GM21825 (cell line): ENCODE measurements around the gene SLC17A3.

Source experiments
- ATAC-seq: cut with Tn5 transposase; IDR thresholded peaks from one replicate; pipeline ENCODE4 v1.9.1; 2021; ENCODE audit warnings: mild to moderate bottlenecking, moderate library complexity; ENCODE audit not compliant: unreplicated experiment

Gene SLC17A3, protein sequence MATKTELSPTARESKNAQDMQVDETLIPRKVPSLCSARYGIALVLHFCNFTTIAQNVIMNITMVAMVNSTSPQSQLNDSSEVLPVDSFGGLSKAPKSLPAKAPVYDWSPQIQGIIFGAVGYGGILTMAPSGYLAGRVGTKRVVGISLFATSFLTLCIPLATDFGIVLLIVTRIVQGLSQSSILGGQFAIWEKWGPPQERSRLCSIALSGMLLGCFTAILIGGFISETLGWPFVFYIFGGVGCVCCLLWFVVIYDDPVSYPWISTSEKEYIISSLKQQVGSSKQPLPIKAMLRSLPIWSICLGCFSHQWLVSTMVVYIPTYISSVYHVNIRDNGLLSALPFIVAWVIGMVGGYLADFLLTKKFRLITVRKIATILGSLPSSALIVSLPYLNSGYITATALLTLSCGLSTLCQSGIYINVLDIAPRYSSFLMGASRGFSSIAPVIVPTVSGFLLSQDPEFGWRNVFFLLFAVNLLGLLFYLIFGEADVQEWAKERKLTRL

DNA sequence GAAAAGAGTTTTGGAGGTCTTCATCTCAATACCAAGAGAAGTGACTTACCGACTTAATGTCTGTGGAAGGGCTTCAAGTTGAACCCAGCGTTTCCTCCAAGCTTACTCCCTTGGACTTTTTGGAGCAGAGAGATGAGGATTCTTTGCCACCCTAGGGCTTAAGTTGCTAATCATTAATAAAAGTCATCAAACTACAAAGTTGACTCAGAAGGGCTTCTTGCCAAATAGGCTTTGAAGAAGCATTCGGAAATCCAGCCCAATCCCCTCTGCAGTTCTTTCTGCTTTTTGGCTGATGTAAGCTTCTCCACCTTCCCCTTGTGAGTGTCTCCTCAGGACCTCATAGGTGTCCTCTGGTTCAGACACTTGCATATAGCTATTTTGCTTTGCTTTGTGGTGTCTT is at the start of gene SLC17A3:
Gene SLC17A3 (minus strand): TSS at position 126 of the 400 bp plus-strand sequence. CDS start 5,856 bp downstream, outside the sequence.
- no peak for ATAC-seq

DNA sequence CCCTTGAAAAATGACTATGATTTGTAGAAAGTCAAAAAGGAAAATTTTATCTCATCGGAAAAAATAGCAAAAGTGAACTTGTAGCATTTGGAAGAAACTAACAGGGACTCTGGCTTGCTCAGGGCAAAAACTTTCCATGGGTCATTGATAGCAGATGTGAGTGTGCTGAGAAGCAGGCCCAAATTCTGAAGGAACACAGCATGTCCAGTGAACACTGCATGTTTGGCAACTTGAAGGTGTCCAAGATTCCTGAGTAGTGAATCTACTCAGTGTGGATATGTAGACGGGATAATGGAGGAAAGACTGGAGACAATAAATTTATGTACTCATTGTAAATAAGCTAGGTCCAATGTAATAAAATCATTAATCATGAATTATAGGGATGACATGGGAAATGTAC is 48.3 kb upstream of the SLC17A3 start:
- no peak for ATAC-seq

DNA sequence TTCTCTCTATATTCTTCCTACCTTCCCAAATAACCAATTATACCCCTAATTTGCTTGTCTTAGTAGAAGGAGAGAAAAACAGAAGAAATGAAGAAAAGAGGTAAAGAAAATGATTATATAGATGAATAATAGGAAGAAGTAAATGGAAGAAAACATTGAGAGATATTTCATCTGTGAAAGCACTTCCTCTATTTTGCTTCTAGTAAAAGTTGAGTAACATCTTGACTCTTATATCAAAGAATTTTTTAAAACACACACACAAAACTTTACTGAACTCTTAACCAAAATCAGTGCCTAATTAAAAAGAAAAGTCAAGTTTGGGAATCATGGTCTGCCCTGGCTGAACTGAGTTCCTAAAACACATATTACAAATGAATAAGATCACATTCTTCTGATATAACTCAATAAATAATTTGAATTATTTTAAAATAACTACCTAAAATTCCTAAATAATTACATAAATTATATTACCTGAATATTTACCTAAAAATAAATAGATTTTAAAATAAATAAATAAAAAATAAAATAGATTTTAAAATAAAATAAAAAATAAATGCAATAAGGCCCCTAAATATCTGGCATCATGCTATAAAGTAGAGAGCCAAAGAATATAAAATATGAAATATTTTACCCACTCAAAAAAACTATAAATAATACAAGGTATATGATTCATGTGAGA is 47.6 kb upstream of the SLC17A3 start:
- no peak for ATAC-seq

DNA sequence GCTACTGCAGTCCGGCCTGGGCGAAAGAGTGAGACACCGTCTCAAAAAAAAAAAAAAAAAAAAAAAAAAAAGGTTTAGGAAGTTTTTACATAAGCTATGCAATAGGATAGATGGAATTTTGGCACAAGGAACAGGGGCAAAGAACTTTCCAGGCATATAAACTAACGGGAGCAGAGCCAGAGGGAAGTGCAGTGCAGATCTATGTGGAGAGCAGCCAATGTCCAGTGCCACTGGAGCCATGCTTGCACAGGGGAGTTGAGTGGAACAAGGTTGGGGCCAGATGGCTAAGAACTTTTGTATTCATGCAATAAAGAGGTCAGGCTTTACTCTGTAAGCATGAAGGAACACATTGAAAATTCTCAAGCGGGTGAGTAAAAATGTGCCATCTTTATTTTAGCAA is 45.6 kb upstream of the SLC17A3 start:
- no peak for ATAC-seq

DNA sequence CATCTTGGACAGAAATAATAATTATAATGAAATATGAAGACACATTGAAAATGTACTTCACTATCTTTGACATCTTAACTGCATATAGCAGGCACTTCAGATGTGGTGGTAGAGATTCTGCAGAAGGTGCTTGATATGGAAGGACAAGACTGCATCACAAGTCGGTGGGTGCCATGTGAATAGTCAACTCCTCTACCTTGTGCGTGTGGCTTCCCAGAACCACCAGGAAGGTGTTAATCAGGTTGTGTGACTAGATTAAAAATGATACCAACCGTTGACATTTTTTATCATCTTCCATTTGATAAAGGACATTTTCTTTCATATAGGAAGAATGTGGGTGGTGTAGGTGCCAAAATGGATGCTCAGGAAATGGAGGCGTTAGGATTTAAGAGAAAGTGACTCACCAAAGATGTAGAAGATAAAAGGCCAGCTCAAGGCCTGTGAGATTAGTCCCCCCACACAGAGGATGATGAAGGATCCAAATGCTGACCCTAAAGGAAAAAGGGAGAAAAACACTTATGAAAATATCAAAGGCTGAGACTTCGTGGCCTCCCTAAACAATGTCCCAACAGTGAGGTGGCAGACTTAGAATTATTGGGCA is 44.1 kb upstream of the SLC17A3 start:
- ATAC-seq: no peak

DNA sequence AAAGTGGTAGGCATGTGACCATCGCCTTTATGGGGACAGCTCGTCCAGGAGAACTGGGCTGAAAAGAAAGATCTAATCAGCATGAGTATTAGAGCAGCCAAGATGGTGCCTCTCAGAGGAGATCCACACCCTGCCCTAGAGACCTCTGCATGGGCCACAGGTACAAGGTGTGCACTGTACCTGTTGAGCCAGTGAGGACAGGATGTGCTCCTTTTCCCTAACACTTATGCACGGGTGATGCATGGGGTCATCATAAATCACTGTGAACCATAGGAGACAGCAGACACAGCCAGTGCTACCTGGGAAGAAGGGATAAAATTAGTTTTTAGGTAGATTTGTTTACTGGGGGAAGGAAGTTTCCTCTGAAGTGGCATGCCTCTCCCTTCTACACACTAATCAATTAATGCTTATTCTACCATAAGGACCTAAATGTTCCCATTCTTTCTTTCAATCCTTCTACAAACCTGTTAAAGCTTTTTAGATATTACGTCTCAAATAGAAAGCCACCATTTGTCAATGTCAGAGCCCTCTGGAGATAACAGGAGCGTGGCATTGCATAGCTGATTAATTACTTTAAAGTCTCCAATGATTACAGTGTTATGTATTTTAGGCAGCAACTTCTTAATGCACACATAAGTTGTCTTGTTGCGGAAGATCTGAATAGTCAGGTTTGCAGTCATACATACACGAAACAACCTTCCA is 42.9 kb upstream of the SLC17A3 start:
- no peak for ATAC-seq

DNA sequence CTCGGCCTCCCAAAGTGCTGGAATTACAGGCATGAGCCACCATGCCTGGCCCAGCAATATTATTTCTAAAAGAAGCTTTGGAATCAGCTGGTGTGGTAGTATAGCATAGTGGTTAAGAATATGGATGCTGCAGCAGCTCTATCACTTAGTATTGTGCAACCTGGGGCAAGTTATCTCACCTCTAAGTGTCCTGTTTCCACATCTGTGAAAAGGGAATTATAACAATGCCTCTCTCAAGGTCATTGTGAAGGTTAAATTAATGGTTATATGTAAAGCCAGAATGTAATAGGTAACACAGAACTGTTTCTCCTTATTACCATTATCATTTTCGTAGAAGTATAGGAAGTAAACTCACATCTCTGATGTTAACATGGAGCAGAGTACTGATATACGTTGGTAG is 42.3 kb upstream of the SLC17A3 start:
- no peak for ATAC-seq

DNA sequence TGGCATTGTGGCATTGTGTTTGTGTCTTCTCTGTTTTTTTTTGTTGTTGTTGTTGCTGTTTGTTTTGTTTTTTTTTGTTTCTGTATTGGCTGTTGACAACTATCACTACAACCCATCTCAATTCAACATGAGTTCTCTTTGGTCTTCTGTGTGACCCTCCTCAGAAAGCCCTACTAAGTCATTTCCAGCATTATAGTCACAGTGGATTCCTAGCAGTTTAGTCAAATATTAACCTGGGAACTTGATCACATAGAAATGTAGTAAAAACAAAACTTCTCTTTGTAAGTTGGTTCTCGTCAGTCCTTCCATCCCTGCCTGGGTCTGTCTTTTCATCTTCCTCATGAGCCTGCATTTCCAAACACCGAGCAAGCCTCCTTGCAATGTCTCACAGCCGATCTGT is 39.7 kb upstream of the SLC17A3 start:
- no peak for ATAC-seq

DNA sequence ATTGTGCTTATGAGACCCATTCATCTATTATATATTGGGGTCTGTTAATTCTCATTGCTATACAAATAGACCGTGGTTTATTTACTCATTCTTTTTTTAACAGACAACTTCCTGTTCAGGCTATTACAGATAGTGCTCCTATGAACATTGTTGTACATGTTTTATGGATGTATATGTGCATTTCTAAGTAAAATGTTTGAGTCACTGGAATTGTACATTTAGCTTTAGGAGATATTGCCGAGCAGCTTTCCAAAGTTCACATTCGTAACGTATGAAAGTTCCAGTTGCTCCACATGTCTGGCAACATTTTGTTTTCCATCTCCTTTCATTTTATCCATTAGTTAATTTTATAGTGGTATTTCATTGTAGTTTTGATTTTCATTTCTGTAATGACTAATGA is 37.3 kb upstream of the SLC17A3 start:
- ATAC-seq: no peak

DNA sequence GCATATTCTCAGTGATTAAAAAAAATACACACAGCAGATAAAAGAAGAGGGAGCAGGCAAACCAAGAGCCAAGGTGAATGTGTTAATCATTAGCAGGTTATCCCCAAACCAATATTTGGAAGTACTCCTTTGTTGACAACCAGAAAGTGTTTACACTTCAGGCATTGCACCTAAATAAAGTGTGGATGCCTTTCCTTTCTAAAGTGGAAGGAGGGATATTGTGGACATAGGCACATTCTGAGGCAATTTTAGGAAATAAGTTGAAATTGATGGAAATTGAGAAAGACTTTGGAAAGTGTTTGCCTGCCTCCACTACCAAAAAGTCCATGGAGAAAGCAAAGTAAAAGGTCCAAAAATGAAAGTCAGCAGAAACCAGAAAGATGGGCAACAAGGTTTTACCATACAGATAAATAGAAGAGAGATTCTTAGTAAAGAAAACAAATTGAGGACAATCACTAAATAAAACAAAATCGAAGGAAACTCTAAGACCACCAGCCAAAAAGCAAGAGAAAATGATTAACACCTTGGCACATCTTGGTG is 33.5 kb upstream of the SLC17A3 start:
- no peak for ATAC-seq

DNA sequence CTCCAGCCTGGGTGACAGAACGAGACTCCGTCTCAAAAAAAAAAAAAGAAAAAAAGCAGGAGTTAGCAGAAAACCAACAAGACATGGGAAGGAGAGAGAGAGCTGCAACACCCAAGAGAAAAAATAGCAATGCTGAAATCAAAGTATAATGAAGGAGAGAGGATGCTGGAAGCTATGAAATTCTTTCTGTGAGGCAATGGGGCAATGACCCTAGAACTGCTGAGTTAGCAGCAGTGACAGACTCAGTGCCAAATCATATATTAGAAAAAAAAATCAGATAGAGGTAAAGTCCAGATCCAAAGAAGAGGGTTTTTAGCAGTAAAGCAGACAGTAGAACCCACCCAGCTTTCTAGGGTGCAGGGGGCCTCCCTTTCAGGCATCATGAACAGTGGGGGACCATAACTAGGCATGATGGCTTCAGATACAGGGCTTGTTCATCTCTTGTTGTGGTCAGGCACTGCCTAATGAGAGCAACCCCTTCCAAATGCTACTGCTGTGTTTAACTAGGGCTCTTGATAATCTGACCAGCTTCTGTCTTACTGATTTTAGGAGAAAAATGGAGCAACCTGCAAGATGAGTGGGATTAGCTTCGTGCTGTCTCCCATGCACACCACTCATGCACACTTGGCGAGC is 29.5 kb upstream of the SLC17A3 start:
- ATAC-seq: no peak

DNA sequence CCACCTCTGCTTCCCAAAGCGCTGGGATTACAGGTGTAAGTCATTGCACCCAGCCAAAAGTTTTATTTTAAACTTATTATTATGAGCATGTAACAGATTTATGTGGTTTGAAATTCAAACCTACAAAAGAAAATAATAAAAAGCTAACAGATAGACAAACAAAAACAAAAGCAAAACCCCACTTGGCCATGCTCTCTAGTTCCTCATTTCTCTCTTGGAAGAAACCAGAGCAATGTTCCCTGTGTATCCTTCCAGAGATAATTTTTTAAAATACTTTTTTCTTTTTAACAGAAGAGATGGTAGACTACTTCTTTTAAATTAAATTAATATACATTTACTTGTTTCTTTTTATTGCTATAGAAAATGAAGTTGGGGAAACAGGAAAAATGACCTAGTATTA is 28.0 kb upstream of the SLC17A3 start:
- no peak for ATAC-seq

DNA sequence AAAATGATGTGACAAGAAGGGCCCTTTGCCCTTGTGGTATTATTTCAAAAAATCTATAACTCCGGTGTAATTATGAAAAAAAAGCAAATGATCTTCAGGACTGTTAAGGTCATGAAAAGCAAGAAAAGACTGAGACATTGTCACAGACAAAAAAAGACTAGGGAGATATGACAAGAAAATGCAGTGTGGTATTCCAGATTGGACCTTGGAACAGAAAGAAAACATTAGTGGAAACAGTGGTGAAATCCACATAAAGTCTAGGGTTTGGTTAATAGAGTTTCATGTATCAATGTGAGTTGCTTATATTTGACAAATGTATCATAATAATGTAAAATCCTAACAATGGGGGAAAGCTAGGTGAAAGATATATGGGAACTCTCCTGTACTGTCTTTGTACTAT is 26.8 kb upstream of the SLC17A3 start:
- no peak for ATAC-seq

DNA sequence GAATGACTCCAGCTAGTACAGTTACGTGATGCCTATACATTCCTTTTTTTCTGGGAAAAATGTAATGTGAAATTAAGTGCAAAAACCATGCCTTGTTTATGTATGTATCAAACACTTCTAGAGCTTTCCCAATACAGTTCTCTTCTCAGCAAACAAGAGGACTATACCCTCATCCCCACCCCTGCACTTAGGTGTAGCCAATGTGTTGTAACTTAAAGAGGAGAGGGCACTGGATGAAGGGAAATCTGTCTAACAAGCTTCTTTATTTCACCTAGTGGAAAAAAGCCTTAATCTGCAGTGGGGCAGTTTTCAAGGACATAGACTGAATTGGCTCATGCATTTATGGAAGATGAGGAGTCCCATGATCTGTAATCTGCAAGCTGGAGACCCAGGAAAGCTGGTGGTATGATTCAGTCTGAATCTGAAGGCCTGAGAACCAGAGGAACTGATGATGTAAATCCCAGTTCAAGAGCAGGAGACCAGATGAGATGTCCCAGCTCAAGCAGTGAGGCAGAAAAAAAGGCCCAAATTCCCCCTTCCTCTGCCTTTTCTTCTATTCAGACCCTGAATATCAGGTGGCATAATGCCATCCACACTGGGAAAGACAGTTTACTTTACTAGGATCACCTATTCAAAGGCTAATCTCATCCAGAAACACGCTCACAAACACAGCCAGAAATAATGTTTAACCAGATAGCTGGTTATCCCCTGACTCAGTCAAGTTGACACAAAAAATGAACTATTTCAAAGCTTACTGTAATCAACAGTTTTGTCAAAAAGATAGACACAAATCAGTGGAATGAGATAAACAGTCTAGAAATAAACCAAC is 25.8 kb upstream of the SLC17A3 start:
- ATAC-seq: no peak

DNA sequence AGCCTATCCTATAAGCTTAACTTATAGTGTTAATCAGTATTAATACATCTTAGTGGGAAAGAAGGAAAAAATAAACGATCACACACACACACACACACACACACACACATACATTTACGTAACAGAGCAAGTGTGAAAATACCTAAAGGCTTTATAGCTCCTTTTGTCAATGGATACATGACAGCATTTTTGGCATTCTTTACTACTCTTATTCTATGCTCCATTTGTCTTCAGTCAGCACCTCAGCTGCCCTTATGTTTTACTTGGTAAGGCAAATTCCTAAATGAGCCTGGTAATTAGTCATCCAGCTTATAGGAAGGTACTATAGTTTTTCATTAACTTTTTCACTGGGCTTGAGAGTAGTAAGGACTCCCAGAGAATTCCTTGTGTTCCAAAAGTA is 25.1 kb upstream of the SLC17A3 start:
- no peak for ATAC-seq

DNA sequence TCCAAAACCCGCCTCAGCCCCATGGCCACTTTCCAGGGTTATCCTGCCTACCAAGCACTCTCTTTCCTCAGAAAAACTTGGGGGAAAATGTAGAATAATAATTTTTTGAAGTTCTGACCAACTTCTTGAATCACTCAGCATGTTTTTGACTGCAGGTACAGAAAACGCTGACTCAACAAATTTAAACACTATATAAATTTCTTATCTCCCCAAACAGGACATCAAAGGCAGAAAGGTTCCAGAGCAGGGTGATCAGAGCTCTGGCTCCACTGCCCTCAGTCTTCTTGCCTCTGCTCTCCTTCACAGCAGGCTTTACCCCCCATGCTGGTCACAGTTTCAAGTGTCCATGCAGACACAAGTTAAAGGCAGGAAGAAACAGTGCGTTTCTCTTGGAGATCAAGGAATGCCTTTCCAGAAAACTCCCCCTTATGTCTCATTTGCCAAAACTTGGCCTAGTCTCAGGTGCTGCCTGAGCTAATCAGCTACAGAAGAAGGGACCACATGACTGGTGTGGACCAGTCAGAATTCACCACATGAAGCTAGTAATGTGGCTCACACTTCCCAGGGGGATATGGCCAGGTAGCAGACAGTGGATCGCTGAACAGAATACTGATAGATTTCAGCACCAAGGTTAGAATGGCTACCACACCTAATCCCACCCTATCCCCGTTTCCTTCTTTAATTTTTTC is 24.4 kb upstream of the SLC17A3 start:
- ATAC-seq: no peak

DNA sequence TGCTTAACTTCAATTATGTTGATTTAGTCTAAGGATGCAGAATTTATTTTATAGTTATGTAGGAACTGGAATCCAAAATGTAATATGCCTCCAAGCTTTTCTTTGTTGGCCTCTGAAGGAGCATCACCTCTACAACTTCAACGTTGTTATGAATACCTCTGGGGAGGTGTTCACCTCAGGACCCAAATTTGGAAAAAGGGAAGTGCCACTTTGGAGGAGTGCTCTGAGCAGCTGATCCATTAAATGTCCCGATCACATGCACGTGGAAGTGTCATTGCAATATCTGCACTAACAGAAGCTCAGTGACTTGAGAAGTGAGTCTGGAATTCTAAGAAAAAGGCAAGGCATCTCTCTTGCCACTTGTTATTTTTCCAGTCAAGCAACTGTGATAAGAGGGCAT is 22.2 kb upstream of the SLC17A3 start:
- ATAC-seq: no peak

DNA sequence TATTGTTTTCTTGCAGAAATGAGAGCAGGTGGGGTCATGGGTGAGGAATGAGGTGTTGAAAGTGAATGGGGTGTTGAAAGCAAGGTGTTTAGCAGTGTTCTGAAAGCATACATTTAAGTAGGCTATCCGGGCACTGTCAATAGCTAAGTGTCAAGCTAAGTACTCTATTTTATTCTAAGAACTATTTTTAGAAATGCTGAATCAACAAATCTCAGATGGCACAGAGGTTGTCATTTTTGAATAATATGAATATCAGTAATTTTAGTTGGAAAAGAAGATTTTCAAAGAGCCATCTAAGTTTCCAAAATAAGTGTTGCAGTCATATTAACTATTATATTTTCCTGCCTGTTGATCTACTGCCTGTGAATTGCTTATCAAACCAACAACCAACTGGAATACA is 21.7 kb upstream of the SLC17A3 start:
- ATAC-seq: no peak

DNA sequence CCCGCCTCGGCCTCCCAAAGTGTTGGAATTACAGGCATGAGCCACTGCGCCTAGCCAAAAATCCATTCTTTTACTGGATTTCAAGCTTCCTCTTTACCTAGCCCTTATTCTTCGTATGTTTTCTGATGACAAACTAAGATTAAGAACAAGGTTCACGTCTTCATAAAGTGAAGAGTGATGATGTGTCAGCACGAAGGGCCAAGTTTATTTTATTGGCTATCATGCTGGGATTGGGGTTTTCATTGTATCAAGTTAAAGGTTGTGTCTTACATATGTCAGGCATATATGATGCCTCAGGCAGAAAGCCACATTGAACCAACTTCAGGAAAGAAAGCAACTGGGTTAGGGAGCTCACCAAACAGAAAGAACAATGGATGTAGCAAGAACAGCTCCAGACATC is 19.7 kb upstream of the SLC17A3 start:
- ATAC-seq: no peak
